HUES48 (cell line): Measurements from ENCODE around the gene FYCO1.

Source experiments
- H3K27ac ChIP-seq: one replicate; pipeline ENCODE4 v1.7.0; 2013; ENCODE audit warnings: low read depth, low read length, inconsistent platforms
- H3K27me3 ChIP-seq: 2 replicates; pipeline ENCODE4 v1.6.1; 2013; ENCODE audit warnings: mild to moderate bottlenecking, low read length; ENCODE audit not compliant: control insufficient read depth, insufficient read depth
- H3K36me3 ChIP-seq: 2 replicates; pipeline ENCODE4 v1.6.1; 2013; ENCODE audit warnings: low read length; ENCODE audit not compliant: control insufficient read depth, insufficient read depth
- H3K4me1 ChIP-seq: 2 replicates; pipeline ENCODE4 v1.6.1; 2013; ENCODE audit warnings: mild to moderate bottlenecking, low read length; ENCODE audit not compliant: control insufficient read depth, insufficient read depth
- H3K4me3 ChIP-seq: 2 replicates; pipeline ENCODE4 v1.5.1; 2013; ENCODE audit warnings: mild to moderate bottlenecking, low read depth, low read length
- H3K9ac ChIP-seq: 2 replicates; pipeline ENCODE4 v1.6.1; 2013; ENCODE audit warnings: mild to moderate bottlenecking, low read depth, low read length, moderate library complexity
- H3K9me3 ChIP-seq: 2 replicates; pipeline ENCODE4 v1.6.1; 2013; ENCODE audit warnings: low read length; ENCODE audit not compliant: control insufficient read depth, insufficient read depth

Gene FYCO1

GRCh38 chr3:45912435-45912834 is 83.2 kb downstream of the FYCO1 start:
- Histone ChIP-seq H3K27me3 (peaks cover 7% of the 10 kb centered on the region), H3K4me3 (no peak overlapping the region), H3K4me1 (peaks cover 7% of the 10 kb centered on the region; the same call in 1 of the 2 replicates), H3K36me3 (no peaks in the 10 kb centered on the region), H3K9ac (no peak overlapping the region), H3K27ac (no peak overlapping the region), H3K9me3 (no peaks in the 10 kb centered on the region)

GRCh38 chr3:45911511-45912226 is 84.0 kb downstream of the FYCO1 start:
- Histone ChIP-seq H3K36me3 (no peaks in the 10 kb centered on the region), H3K9me3 (no peaks in the 10 kb centered on the region), H3K4me3 (no peak overlapping the region), H3K27ac (no peak overlapping the region), H3K4me1 (peaks cover 7% of the 10 kb centered on the region; the same call in 1 of the 2 replicates), H3K27me3 (peaks cover 7% of the 10 kb centered on the region), H3K9ac (no peak overlapping the region)

- peaks cover 4% of the 10 kb centered on the region; the same call in 1 of the 2 replicates for H3K4me1 ChIP-seq
- no peaks in the 10 kb centered on the region for H3K36me3 ChIP-seq
- no peaks in the 10 kb centered on the region for H3K9me3 ChIP-seq
- H3K27ac ChIP-seq = no peak overlapping the region
- H3K27me3 ChIP-seq = peaks cover 7% of the 10 kb centered on the region
- no peak overlapping the region for H3K4me3 ChIP-seq
- H3K9ac ChIP-seq = no peak overlapping the region
Observed at GRCh38 chr3:45910892-45911291, 84.7 kb downstream of the FYCO1 start.

- Histone ChIP-seq H3K9me3 (no peaks in the 10 kb centered on the region), H3K27ac (no peak overlapping the region), H3K36me3 (no peaks in the 10 kb centered on the region), H3K27me3 (peaks cover 2% of the 10 kb centered on the region), H3K4me1 (no peaks in the 10 kb centered on the region), H3K4me3 (no peak overlapping the region), H3K9ac (no peak overlapping the region)
Observed at GRCh38 chr3:45909542-45909941, 86.1 kb downstream of the FYCO1 start.

- Histone ChIP-seq H3K9me3 (no peaks in the 10 kb centered on the region), H3K27ac (no peak overlapping the region), H3K27me3 (no peaks in the 10 kb centered on the region), H3K4me3 (no peak overlapping the region), H3K36me3 (no peaks in the 10 kb centered on the region), H3K9ac (no peak overlapping the region), H3K4me1 (no peaks in the 10 kb centered on the region)
Observed at GRCh38 chr3:45908761-45909160, 86.9 kb downstream of the FYCO1 start.

- no peaks in the 10 kb centered on the region for H3K27me3 ChIP-seq
- no peaks in the 10 kb centered on the region for H3K36me3 ChIP-seq
- no peak overlapping the region for H3K9ac ChIP-seq
- no peak overlapping the region for H3K27ac ChIP-seq
- no peak overlapping the region for H3K4me3 ChIP-seq
- H3K4me1 ChIP-seq = no peaks in the 10 kb centered on the region
- H3K9me3 ChIP-seq = no peaks in the 10 kb centered on the region
Observed at GRCh38 chr3:45907769-45908705, 87.6 kb downstream of the FYCO1 start.

DNA sequence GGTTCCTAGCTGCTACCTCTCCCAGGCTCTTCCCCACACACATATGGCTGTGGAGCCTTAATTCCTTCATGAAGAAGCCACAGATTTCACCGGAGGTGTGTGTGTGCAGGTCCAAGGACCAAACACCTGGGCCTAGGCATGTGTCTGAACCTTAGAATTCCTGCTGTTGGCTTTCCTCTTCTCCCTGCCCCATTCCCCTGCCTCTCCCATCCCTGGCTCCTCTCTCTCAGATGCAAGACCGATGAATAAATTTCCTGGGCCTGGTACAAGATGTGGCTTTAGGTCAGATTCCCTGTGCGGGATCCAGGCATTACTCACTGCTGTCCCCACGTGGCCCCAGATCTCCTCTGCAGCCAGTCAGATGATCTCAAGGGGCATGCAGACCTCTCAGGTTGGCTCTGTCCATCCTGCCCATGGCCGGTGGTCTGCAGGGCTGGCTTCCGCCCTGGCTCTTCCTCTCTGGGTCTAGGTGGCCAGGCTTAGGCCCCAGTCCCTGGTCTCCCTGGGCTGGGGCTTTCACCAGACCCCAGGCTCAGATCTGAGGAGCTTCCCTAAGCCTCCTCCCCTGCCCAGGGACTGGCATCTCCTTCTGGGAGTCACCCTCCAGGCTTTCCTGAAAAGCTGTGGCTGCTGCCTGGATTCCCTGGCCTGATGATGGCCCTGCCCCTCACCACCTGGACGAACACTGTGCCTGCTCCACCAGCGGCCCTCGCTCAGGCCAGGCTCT is 88.8 kb downstream of the FYCO1 start:
- Histone ChIP-seq H3K4me1 (no peaks in the 10 kb centered on the region), H3K9me3 (no peaks in the 10 kb centered on the region), H3K27me3 (no peaks in the 10 kb centered on the region), H3K9ac (no peak overlapping the region), H3K4me3 (no peak overlapping the region), H3K27ac (no peak overlapping the region), H3K36me3 (no peaks in the 10 kb centered on the region)

- Histone ChIP-seq H3K9me3 (no peaks in the 10 kb centered on the region), H3K27ac (no peak overlapping the region), H3K27me3 (no peaks in the 10 kb centered on the region), H3K4me1 (no peaks in the 10 kb centered on the region), H3K4me3 (no peak overlapping the region), H3K36me3 (no peaks in the 10 kb centered on the region), H3K9ac (no peak overlapping the region)
Observed at GRCh38 chr3:45905755-45906154, 89.9 kb downstream of the FYCO1 start.

DNA sequence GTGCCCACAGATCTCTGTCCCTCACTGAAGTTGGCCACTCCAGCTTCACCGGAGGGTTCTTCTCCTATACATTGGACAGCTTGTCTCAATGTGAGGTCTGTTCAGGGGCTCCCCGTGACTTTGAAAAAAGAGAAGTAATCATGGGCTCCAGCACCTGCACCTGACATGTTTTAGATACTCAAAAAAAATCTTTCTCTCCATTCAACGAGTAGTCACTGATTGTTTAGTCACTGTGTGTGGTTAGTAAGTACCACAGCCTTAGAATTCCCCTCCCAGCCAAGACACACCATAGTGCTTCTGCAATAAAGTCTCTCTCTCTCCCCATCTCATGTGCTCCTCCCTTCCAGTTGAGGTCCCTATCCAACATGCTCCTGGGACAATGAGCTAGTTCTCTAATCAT is 90.7 kb downstream of the FYCO1 start:
- Histone ChIP-seq H3K27ac (no peak overlapping the region), H3K27me3 (no peaks in the 10 kb centered on the region), H3K9ac (no peak overlapping the region), H3K4me1 (no peaks in the 10 kb centered on the region), H3K36me3 (no peaks in the 10 kb centered on the region), H3K4me3 (no peak overlapping the region), H3K9me3 (no peaks in the 10 kb centered on the region)

GRCh38 chr3:45896956-45897355 is 98.7 kb downstream of the FYCO1 start:
- H3K36me3 ChIP-seq = no peaks in the 10 kb centered on the region
- H3K27me3 ChIP-seq = no peaks in the 10 kb centered on the region
- H3K9ac ChIP-seq = no peak overlapping the region
- H3K4me1 ChIP-seq = no peaks in the 10 kb centered on the region
- no peaks in the 10 kb centered on the region for H3K9me3 ChIP-seq
- H3K4me3 ChIP-seq = no peak overlapping the region
- H3K27ac ChIP-seq = no peak overlapping the region
